ENCODE data around the gene CERS5.

CERS5 gene

GRCh38 chr12:50187084-50187900 lies 20.1 kb upstream of the CERS5 start:
- no peak for TF ChIP-seq CTCF (IDR thresholded peaks at IDR 0.05; ENCODE audit: control insufficient read depth, extremely low read depth, insufficient read depth)
- no peak overlapping the region for H3K4me3 ChIP-seq (ENCODE audit: low read depth, low read length)
- no peak for DNase-seq (ENCODE audit: low read depth)

- DNase-seq (ENCODE audit: low read depth) = no peak
- TF ChIP-seq CTCF (IDR thresholded peaks at IDR 0.05; ENCODE audit: control insufficient read depth, extremely low read depth, insufficient read depth) = no peak
- no peak overlapping the region for H3K4me3 ChIP-seq (ENCODE audit: low read depth, low read length)
Measured at GRCh38 chr12:50186681-50187080, 19.5 kb upstream of the CERS5 start.

DNA sequence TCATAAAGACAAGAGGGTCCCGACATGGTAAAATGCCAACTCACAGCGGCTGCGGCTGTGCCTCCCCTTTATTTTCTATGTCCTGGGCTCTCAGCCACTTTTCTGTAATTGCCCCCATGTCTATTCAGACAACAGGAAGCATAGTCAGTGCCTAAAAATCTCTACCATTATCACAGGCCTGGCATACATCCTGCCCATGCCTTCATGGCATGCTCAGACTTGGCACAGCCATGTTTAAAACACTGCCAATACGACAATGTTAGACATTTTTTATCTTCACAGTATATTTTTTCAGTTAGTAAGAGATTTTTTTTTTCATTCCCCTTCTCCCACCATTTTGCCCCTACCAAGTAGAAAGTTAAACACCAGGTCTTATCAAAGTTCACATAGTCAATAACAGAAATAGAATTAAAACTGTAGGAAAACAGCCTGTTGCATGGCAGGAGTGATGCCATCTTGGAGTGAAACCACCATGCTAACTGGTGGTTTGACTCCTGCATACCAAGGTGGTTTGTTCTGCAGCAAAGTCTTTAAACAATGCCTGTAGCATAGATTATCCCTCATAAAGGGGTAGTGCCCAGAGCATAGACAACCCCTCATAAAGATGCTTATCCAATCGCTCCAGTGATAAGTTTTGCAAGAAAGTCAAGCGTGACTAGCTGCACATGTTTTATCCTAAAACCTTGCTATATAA lies 18.9 kb upstream of the CERS5 start:
- TF ChIP-seq CTCF (IDR thresholded peaks at IDR 0.05; ENCODE audit: control insufficient read depth, extremely low read depth, insufficient read depth) = no peak
- H3K4me3 ChIP-seq (ENCODE audit: low read depth, low read length) = no peak overlapping the region
- DNase-seq (ENCODE audit: low read depth) = no peak

DNA sequence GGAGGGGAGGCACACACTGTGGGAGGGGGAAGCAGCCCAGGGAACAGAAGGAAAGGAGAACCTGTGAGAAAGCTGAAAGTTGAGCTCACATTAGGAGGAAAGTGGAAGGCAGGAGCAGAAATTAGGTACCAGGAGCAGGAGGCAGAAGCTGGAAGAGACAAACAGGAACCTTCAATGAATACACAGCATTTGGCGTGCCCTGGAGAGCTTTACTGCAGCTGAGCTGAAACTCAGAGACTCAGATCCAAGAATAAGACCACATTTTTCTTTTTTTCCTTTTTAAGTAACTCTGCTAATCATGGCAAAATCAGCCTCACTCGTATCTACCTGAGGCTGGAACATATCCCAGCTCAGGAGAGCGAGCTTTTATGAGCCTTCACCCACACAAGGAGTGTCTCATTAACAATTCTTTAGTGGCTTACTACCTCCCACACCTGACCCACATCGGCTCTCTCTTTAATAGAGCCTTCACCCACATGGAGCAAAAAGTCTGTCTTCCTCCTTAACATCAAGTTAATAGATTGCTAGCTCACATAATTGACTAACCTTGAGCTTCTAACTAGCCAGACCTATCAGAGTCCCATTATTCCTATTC lies 18.2 kb upstream of the CERS5 start:
- no peak for DNase-seq (ENCODE audit: low read depth)
- no peak for TF ChIP-seq CTCF (IDR thresholded peaks at IDR 0.05; ENCODE audit: control insufficient read depth, extremely low read depth, insufficient read depth)
- no peak overlapping the region for H3K4me3 ChIP-seq (ENCODE audit: low read depth, low read length)

- TF ChIP-seq CTCF (IDR thresholded peaks at IDR 0.05; ENCODE audit: control insufficient read depth, extremely low read depth, insufficient read depth) = no peak
- no peak overlapping the region for H3K4me3 ChIP-seq (ENCODE audit: low read depth, low read length)
- DNase-seq (ENCODE audit: low read depth) = no peak
Measured at GRCh38 chr12:50184261-50184660, 17.1 kb upstream of the CERS5 start.

DNA sequence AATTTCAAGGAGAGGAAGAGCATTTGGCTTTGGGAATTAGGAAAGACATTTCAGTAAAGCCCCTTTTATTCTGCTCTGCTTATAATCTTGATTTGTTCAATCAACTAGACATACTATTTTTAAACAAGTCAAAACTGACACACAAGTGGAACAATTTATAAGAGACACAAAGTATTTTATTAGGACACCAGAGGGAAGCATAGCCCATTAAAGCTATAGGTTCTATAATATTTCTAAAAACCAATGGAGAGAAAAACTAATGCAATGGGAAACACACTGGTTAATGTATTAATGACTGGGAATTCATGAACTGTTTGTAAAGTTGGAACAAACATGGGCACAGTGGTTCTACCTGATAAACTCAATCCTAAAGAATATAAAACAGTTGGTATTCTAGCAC lies 15.3 kb upstream of the CERS5 start:
- peak; percentile 25; the same call in 1 of the 2 replicates for TF ChIP-seq CTCF (IDR thresholded peaks at IDR 0.05; ENCODE audit: control insufficient read depth, extremely low read depth, insufficient read depth)
- no peak overlapping the region for H3K4me3 ChIP-seq (ENCODE audit: low read depth, low read length)
- no peak for DNase-seq (ENCODE audit: low read depth)

Data from LNCaP clone FGC (cell line).